Pericardium fibroblast (primary cell): ENCODE results near the gene CXorf49B. TPM values are rescaled to one million over a fixed set of nuclear protein-coding genes. Genes with fewer than 3 reads are reported as not detected.

ENCODE experiments used
- total RNA-seq: library from RNA; depleted of rRNA; stranded (reverse); fragments of >200 nt; gene quantifications from 2 replicates; pipeline ENCODE4 v1.2.3, GENCODE V29; 2015

CXorf49B gene
- total RNA-seq = not detected in 2 replicates

GRCh38 chrX:71763049-71763448 lies at the start of gene CXorf49B:
CXorf49B (plus strand) TSS chrX:71763349; CDS start chrX:71763424, 75 bp downstream.

GRCh38 chrX:71718185-71718584 lies 45.0 kb upstream of the CXorf49B start, which contains the start of gene CXorf49:
CXorf49 (minus strand) TSS chrX:71718285; CDS start chrX:71718151, 134 bp downstream.

Other genes with a start within 250 kb of the CXorf49B start
- gene OGT, start 230.2 kb upstream of the CXorf49B start, total RNA-seq = 53.9 and 56.9 TPM in 2 replicates
- gene GCNA, start 184.9 kb upstream of the CXorf49B start, total RNA-seq = 1.4 and 4.3 TPM in 2 replicates
- not detected in 2 replicates for gene CXCR3, start 144.8 kb upstream of the CXorf49B start, total RNA-seq
- gene CXorf49, start 45.1 kb upstream of the CXorf49B start, total RNA-seq = not detected in 2 replicates
- gene NHSL2, start 147.5 kb downstream of the CXorf49B start, total RNA-seq = 2.0 and 2.3 TPM in 2 replicates